ENCODE results near the gene AKT3.

Gene AKT3

GRCh38 chr1:243550276-243550675 lies 299.8 kb downstream of the AKT3 start:
- DNase-seq (ENCODE audit: low spot score): no peak

DNA sequence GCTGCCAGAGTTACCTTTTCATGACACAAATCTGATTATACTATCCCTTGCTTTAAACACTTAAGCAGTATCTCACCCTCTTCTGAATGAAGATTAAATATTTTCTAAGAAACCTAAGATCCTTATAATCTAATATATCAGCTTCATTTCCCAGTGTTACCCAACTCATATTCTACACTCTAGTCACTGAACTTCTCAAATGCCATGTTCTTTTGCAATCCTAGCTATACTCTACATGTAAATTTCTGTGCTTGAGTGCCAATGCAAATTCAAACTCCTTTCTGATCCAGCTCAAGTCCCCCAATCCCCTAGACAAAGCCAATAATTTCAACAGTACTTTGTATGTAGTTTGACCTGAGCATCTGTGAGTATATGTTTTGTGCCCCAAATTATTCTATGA lies 300.3 kb downstream of the AKT3 start:
- no peak for DNase-seq (ENCODE audit: low spot score)

DNA sequence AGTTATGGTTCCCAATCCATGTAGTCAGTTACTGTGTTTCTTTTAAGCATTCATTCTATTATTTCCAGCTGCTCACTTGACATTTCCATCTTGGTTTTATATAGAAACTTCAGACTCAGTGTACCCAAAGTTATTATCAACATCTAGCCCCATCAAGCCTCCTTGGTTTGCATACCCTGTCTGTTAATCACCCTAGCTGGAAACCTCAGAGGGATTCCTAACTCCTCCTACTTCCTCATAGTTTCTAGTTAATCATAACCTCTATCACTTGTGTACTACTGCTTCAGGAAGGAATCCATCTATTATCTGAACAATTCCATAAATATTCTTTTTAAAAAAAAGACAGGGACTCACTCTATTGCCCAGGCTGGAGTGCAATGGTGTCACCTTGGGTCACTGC lies 300.9 kb downstream of the AKT3 start:
- no peak for DNase-seq (ENCODE audit: low spot score)

DNA sequence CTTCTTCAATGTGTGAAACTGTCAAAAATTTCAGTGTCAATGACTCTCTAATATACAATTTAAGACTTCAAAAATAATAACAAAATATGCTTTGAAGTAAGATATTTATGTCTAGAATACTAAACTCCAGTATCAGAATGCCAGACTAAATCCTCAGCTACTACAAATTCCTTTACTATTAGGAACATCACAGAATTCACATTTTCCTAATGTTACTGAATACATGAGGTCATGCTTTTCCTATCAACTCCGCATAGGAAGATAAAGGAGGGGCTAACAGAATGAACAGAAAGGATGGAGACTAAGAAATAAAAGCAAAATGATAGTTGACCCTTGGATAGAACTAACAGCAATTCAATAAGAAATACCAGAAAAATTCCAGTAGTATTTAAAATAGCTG lies 301.5 kb downstream of the AKT3 start:
- no peak for DNase-seq (ENCODE audit: low spot score)

- DNase-seq (ENCODE audit: low spot score): no peak
These were observed 302.2 kb downstream of the AKT3 start for GRCh38 chr1:243547891-243548290.

DNA sequence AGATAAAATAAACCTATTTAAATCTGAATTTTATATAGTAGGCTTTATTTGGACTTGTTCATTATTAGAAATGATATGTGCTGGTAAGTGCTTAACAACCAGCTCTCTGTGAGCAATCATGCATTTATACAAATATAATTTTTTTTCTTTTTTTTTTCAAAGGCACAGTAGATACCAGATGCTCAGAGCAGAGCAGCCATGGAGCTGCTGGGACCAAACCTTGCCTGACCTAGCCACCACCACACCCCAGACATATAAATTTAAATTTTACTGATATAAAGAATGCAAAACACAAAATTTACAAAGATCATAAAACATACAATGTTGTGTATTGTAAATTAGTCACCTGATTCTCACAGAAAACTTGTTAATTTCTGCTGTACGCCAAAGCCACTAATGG lies 303.6 kb downstream of the AKT3 start:
- DNase-seq (ENCODE audit: low spot score): no peak

DNA sequence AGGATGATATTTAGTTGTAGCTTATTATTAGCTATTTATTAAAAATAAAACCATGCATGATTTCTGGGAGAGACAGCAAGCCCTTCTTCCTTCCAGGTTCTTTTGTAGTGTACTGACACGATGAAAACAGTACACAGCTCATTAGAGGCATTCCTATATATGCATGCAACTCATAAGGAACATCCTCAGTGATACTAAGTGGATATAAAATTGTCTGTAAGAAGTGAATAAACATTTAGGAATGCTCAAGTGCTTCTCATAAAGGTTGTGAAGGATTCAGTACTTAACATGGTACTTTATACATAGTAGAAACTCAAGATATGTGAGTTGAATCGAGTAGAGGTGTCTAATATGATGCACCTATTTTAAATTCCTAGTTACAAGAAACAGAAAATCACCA lies 306.5 kb downstream of the AKT3 start:
- DNase-seq (ENCODE audit: low spot score): no peak

DNA sequence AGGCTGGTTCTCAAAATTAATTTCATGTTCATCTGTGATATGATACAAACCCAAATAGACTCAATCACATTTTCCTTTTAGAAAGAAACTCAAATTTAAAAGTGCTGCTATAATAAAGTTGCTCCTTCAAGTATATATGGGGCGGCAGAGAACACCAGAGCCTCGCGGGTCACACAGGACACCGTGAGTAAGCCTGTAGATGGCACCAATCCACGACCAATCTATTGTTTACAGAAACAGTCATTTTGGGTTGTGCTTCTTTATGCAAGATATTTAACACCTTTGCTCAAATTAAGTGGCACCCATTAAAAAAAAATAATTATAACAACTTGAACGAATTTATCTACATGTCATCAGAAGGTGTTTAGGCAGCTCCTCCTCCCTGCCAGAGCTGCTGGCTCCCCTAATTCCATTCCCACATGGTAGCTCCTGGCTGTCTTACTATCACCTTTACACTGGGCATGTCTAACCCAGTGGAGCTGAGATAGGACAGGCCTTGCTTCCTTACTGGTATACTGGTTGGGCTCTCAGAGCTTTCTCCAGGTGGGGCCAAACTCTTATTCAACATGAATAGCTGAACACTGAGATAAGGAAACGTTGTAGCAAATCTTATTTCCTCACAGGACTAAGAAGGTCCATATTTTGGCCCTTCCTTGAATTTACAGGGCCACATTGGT lies 307.2 kb downstream of the AKT3 start:
- DNase-seq (ENCODE audit: low spot score): no peak

GRCh38 chr1:243539636-243540035 lies 310.4 kb downstream of the AKT3 start:
- no peak for DNase-seq (ENCODE audit: low spot score)

- no peak for DNase-seq (ENCODE audit: low spot score)
These were observed 315.0 kb downstream of the AKT3 start for GRCh38 chr1:243535014-243535413.

GRCh38 chr1:243529512-243529911 lies 320.5 kb downstream of the AKT3 start:
- DNase-seq (ENCODE audit: low spot score): no peak

DNA sequence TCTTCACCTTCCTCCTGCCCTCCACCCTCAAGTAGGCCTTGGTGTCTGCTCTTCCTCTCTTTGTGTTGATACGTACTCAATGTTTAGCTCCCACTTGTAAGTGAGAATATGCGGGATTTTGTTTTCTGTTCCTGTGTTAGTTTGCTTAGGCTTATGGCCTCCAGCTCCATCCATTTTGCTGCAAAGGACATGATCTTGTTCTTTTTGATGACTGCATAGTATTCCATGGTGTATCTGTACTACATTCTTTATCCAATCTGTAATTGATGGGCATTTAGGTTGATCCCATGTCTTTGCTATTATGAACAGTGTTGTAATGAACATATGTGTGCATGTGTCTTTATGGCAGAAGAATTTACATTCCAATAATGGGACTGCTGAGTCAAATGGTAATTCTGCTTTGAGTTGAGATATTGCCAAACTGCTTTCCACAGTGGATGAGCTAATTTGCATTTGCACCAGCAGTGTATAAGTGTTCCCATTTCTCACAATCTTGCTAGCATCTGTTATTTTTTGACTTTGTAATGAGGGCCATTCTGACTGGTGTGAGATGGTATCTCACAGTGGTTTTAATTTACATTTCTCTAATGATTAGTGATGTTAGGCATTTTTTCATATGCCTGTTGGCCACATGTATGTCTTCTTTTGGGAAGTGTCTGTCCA lies 321.5 kb downstream of the AKT3 start:
- no peak for DNase-seq (ENCODE audit: low spot score)

GRCh38 chr1:243526180-243526579 lies 323.9 kb downstream of the AKT3 start:
- no peak for DNase-seq (ENCODE audit: low spot score)

- DNase-seq (ENCODE audit: low spot score): peak; percentile 46
These were observed 325.0 kb downstream of the AKT3 start for GRCh38 chr1:243525085-243525487.

DNA sequence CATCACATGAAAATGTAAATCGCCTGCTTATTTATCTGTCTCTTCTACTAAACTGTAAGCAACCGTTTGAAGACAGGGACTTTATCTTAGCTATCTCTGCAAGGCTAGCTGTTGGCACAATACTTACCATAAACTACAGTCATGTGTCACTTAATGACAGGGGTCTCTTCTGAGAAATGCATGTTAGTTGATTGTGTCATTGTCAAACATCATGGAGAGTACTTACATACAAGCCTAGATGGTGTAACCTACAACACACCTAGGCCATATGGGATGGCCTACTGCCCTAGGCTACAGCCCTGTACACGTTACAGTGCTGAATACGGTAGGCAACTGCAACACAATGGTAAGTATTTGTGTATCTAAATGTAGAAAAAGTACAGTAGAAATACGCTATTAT lies 326.3 kb downstream of the AKT3 start:
- DNase-seq (ENCODE audit: low spot score): no peak

GRCh38 chr1:243520831-243521230 lies 329.2 kb downstream of the AKT3 start:
- DNase-seq (ENCODE audit: low spot score): no peak

DNA sequence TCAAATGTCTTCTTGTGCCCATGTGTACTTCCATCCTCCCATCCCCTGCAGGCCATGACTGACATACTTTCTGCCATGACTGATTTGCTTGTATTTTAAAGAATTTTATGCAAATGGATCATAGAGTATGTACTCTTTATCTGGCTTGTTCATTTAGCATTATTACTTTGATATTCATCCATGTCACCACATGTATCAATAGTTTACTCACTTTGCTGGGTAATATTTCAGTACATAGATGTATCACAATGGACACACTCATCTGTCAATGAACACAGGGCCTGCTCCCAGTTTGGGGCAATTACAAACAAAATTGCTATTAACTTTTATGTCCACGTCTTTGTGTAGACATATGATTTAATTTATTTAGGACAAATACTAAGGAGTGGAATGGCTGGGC lies 335.1 kb downstream of the AKT3 start:
- no peak for DNase-seq (ENCODE audit: low spot score)

DNA sequence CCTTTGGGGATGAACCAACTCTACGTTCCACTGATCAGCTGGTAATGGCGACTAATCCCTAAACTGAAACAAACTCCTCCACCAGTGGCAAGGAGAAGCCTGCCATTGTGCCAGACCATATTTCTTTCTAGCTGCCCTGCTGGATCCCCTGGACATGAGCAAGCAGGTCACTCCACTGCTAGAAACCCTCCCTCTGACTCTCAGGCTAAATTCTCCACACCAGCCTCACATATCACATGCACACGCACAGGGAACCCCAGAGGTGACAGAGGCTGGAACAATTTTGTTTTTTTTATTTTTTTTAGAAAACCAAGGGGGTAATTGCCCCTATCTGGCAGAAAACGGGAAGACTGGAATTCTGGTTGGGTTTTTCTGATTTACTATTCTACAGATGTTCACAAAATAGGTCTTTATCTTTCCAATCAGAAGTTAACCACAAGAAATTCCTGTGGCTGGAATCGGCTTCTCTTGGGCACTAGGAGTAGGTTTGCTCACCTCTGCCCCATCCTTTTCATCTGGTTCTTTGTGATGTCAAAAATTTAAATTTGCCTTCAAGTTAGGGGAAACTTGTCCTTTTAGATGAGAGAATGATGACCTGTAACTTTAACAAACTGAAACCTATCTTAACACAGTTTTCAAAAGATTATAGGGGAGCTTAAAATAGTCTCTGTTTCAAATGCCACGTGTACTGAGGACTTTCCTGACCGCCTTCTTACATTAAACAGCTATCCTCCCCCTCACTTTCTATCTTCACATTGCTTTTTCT lies 336.1 kb downstream of the AKT3 start:
- no peak for DNase-seq (ENCODE audit: low spot score)

DNA sequence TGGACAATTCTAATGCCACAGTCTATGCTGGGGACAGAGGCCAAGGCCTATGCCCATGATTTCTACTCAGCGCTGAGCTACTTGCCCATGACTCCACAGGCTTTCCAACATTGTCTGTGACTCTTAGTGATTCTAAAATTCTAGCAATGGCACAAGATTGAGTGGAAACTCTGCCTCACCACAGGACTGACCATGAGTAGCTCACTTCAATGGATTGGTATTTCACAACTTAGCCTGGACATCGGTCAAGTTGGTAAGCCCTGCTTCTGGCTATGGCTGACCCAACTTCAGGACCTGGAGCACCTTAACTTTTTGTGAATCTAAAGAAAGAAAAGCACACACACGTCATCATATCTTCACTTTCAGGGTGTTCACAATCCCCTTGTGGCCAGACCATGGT lies 339.1 kb downstream of the AKT3 start:
- no peak for DNase-seq (ENCODE audit: low spot score)

- no peak for DNase-seq (ENCODE audit: low spot score)
These were observed 341.1 kb downstream of the AKT3 start for GRCh38 chr1:243508943-243509342.

DNA sequence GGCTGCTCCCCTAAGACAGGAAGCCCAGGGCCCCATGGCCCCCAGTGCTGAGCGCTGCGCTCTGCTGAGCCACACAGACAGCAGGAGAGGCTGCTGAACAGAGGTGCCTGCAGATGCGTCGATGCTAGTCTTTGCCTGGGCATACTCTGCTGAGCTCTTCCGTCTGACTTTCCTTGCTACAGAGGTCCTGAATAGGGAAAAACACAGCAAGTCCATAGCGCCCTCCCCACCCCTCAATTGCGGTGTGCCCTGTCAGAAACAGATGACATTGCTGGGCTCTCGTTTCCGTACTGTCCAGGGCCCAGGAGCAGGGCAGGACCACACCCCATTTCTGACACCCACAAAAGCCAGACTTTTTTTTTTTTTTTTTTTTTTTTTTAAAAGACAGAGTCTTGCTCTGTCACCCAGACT lies 341.7 kb downstream of the AKT3 start:
- DNase-seq (ENCODE audit: low spot score): no peak

- no peak for DNase-seq (ENCODE audit: low spot score)
These were observed 342.3 kb downstream of the AKT3 start for GRCh38 chr1:243507672-243508302.
